Hepatocyte (in vitro differentiated cells): ENCODE results near the gene PLD3.

Experiments used
- EZH2 ChIP-seq: fragments of 200-600 bp; sonication (generic); IDR thresholded peaks from 2 replicates; pipeline ENCODE4 v1.6.1; 2016; ENCODE audit warnings: antibody characterized with exemption, mild to moderate bottlenecking, borderline replicate concordance
- TF ChIP-seq, protein P1 (sequence below): fragments of 200-600 bp; sonication (generic); IDR thresholded peaks from 2 replicates; pipeline ENCODE4 v1.5.1; 2016; ENCODE audit warnings: antibody characterized with exemption, mild to moderate bottlenecking; ENCODE audit not compliant: poor library complexity

DNA sequence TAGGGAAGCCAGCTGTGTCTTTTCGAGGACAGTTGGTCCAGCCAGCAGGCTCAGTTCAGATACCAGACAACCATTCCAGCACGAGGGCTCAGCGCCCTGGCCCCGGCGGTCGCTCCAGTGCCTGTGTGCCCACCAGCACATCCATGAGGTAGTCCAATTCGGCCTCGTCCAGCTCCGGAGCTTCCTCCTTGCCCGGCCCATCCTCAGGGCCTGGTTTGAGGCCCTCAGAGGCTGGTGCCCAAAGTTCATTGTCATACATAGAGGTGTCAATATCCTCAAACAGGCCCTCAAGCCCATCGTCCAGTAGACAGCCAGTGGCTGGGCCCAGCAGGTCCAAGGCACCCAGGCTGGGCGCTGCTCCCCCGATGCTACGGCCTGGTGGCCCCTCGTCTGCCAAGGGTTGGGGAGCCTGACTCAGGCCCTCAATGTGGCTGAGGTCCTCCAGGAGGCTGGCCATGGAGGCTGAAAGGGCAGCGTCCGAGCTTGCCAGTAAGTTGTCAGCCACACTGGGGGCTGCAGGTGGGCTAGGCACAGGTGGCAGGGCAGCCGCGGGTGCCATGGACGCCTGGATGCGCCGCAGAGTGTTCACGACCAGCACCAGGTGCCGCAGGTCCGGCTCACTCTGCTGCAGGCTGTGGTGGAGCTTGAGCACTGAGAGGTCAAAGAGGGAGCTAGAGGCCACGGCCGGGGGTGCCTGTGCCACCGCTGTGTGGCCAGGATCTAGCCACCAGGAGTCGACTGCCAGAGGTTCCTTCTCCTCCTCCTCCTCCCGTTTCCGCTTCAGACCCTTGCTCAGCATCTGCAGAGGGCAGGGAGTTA lies 74.5 kb downstream of the PLD3 start:
- no peak for TF ChIP-seq EZH2
- TF ChIP-seq, protein P1, sequence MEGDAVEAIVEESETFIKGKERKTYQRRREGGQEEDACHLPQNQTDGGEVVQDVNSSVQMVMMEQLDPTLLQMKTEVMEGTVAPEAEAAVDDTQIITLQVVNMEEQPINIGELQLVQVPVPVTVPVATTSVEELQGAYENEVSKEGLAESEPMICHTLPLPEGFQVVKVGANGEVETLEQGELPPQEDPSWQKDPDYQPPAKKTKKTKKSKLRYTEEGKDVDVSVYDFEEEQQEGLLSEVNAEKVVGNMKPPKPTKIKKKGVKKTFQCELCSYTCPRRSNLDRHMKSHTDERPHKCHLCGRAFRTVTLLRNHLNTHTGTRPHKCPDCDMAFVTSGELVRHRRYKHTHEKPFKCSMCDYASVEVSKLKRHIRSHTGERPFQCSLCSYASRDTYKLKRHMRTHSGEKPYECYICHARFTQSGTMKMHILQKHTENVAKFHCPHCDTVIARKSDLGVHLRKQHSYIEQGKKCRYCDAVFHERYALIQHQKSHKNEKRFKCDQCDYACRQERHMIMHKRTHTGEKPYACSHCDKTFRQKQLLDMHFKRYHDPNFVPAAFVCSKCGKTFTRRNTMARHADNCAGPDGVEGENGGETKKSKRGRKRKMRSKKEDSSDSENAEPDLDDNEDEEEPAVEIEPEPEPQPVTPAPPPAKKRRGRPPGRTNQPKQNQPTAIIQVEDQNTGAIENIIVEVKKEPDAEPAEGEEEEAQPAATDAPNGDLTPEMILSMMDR: no peak
